HUES48 (cell line): Measurements from ENCODE around the gene TLE1.

Experiments
- H3K27ac ChIP-seq: one replicate; pipeline ENCODE4 v1.7.0; 2013; ENCODE audit warnings: low read depth, low read length, inconsistent platforms
- H3K27me3 ChIP-seq: 2 replicates; pipeline ENCODE4 v1.6.1; 2013; ENCODE audit warnings: mild to moderate bottlenecking, low read length; ENCODE audit not compliant: control insufficient read depth, insufficient read depth
- H3K36me3 ChIP-seq: 2 replicates; pipeline ENCODE4 v1.6.1; 2013; ENCODE audit warnings: low read length; ENCODE audit not compliant: control insufficient read depth, insufficient read depth
- H3K4me1 ChIP-seq: 2 replicates; pipeline ENCODE4 v1.6.1; 2013; ENCODE audit warnings: mild to moderate bottlenecking, low read length; ENCODE audit not compliant: control insufficient read depth, insufficient read depth
- H3K4me3 ChIP-seq: 2 replicates; pipeline ENCODE4 v1.5.1; 2013; ENCODE audit warnings: mild to moderate bottlenecking, low read depth, low read length
- H3K9ac ChIP-seq: 2 replicates; pipeline ENCODE4 v1.6.1; 2013; ENCODE audit warnings: mild to moderate bottlenecking, low read depth, low read length, moderate library complexity
- H3K9me3 ChIP-seq: 2 replicates; pipeline ENCODE4 v1.6.1; 2013; ENCODE audit warnings: low read length; ENCODE audit not compliant: control insufficient read depth, insufficient read depth

Gene TLE1

GRCh38 chr9:81566074-81566698, 123.2 kb downstream of the TLE1 start:
- H3K27ac ChIP-seq, result no peak overlapping the region
- H3K9me3 ChIP-seq, result no peaks in the 10 kb centered on the region
- no peaks in the 10 kb centered on the region for H3K36me3 ChIP-seq
- H3K4me3 ChIP-seq, result no peak overlapping the region
- peaks cover 14% of the 10 kb centered on the region for H3K4me1 ChIP-seq
- H3K27me3 ChIP-seq, result peaks cover 7% of the 10 kb centered on the region; the same call in 1 of the 2 replicates
- no peak overlapping the region for H3K9ac ChIP-seq

GRCh38 chr9:81565609-81566008, 123.7 kb downstream of the TLE1 start:
- H3K4me3 ChIP-seq, result no peak overlapping the region
- H3K36me3 ChIP-seq, result no peaks in the 10 kb centered on the region
- H3K27ac ChIP-seq, result no peak overlapping the region
- H3K9me3 ChIP-seq, result no peaks in the 10 kb centered on the region
- H3K27me3 ChIP-seq, result peaks cover 7% of the 10 kb centered on the region; the same call in 1 of the 2 replicates
- no peak overlapping the region for H3K9ac ChIP-seq
- peaks cover 14% of the 10 kb centered on the region for H3K4me1 ChIP-seq

- Histone ChIP-seq H3K4me3 (no peak overlapping the region), H3K9me3 (no peaks in the 10 kb centered on the region), H3K27ac (no peak overlapping the region), H3K36me3 (no peaks in the 10 kb centered on the region), H3K9ac (no peak overlapping the region), H3K4me1 (peaks cover 14% of the 10 kb centered on the region), H3K27me3 (peaks cover 7% of the 10 kb centered on the region; the same call in 1 of the 2 replicates)
Observed at GRCh38 chr9:81565144-81565543, 124.2 kb downstream of the TLE1 start.

GRCh38 chr9:81564632-81565031, 124.7 kb downstream of the TLE1 start:
- no peaks in the 10 kb centered on the region for H3K9me3 ChIP-seq
- no peak overlapping the region for H3K27ac ChIP-seq
- no peak overlapping the region for H3K9ac ChIP-seq
- peaks cover 16% of the 10 kb centered on the region for H3K4me1 ChIP-seq
- peaks cover 7% of the 10 kb centered on the region; the same call in 1 of the 2 replicates for H3K27me3 ChIP-seq
- H3K4me3 ChIP-seq, result no peak overlapping the region
- no peaks in the 10 kb centered on the region for H3K36me3 ChIP-seq

- H3K4me3 ChIP-seq, result no peak overlapping the region
- peaks cover 18% of the 10 kb centered on the region for H3K4me1 ChIP-seq
- no peak overlapping the region for H3K9ac ChIP-seq
- H3K36me3 ChIP-seq, result no peaks in the 10 kb centered on the region
- H3K27ac ChIP-seq, result no peak overlapping the region
- peaks cover 7% of the 10 kb centered on the region; the same call in 1 of the 2 replicates for H3K27me3 ChIP-seq
- no peaks in the 10 kb centered on the region for H3K9me3 ChIP-seq
Observed at GRCh38 chr9:81563739-81564138, 125.6 kb downstream of the TLE1 start.

GRCh38 chr9:81563020-81563407, 126.3 kb downstream of the TLE1 start:
- Histone ChIP-seq H3K4me1 (peaks cover 22% of the 10 kb centered on the region), H3K27ac (no peak overlapping the region), H3K9ac (no peak overlapping the region), H3K9me3 (no peaks in the 10 kb centered on the region), H3K4me3 (no peak overlapping the region), H3K36me3 (no peaks in the 10 kb centered on the region), H3K27me3 (peaks cover 7% of the 10 kb centered on the region; the same call in 1 of the 2 replicates)

GRCh38 chr9:81562231-81563019, 126.9 kb downstream of the TLE1 start:
- H3K27ac ChIP-seq, result no peak overlapping the region
- no peaks in the 10 kb centered on the region for H3K36me3 ChIP-seq
- H3K9me3 ChIP-seq, result no peaks in the 10 kb centered on the region
- no peak overlapping the region for H3K9ac ChIP-seq
- H3K4me1 ChIP-seq, result peaks cover 25% of the 10 kb centered on the region
- H3K4me3 ChIP-seq, result no peak overlapping the region
- peaks cover 7% of the 10 kb centered on the region; the same call in 1 of the 2 replicates for H3K27me3 ChIP-seq

- no peaks in the 10 kb centered on the region for H3K36me3 ChIP-seq
- H3K9ac ChIP-seq, result no peak overlapping the region
- no peaks in the 10 kb centered on the region for H3K9me3 ChIP-seq
- H3K4me3 ChIP-seq, result no peak overlapping the region
- no peak overlapping the region for H3K27ac ChIP-seq
- peaks cover 7% of the 10 kb centered on the region; the same call in 1 of the 2 replicates for H3K27me3 ChIP-seq
- H3K4me1 ChIP-seq, result peaks cover 20% of the 10 kb centered on the region
Observed at GRCh38 chr9:81560851-81561732, 128.3 kb downstream of the TLE1 start.

GRCh38 chr9:81559709-81560108, 129.6 kb downstream of the TLE1 start:
- Histone ChIP-seq H3K4me1 (peaks cover 11% of the 10 kb centered on the region), H3K4me3 (no peak overlapping the region), H3K27me3 (peaks cover 6% of the 10 kb centered on the region; the same call in 1 of the 2 replicates), H3K9me3 (no peaks in the 10 kb centered on the region), H3K36me3 (no peaks in the 10 kb centered on the region), H3K27ac (no peak overlapping the region), H3K9ac (no peak overlapping the region)

- H3K9me3 ChIP-seq, result no peaks in the 10 kb centered on the region
- H3K4me3 ChIP-seq, result no peak overlapping the region
- no peaks in the 10 kb centered on the region for H3K36me3 ChIP-seq
- no peak overlapping the region for H3K27ac ChIP-seq
- 0 out of 2 replicates have a peak, but pooled peaks cover under 1% of the 10 kb centered on the region for H3K27me3 ChIP-seq
- H3K9ac ChIP-seq, result no peak overlapping the region
- H3K4me1 ChIP-seq, result peaks cover 11% of the 10 kb centered on the region
Observed at GRCh38 chr9:81559197-81559596, 130.2 kb downstream of the TLE1 start.
